Stomach (tissue), 9 donors: ENCODE results near the gene SIX3. TPM values are rescaled to one million over a fixed set of nuclear protein-coding genes. Genes with fewer than 3 reads are reported as not detected.

ENCODE experiments used
- DNase-seq, 2 donors: peaks; one replicate each; pipeline versions ENCODE4 v3.0.0 to v3.0.0-alpha.2; 2013 to 2019
- H3K27ac ChIP-seq, 5 donors: fragments of 200-600 bp in 4 of 5; sonication (generic) in 4 of 5; one replicate each; pipeline ENCODE4 v1.5.1; 2013 to 2019; ENCODE audit warnings: mild to moderate bottlenecking in 1 of 5, moderate library complexity in 1 of 5
- H3K27me3 ChIP-seq, 3 donors: fragments of 200-600 bp; sonication (generic); one replicate each; pipeline ENCODE4 v1.5.1; 2017 to 2019; ENCODE audit warnings: mixed run types in 1 of 3
- H3K36me3 ChIP-seq, 4 donors: fragments of 200-600 bp; sonication (generic); 1 replicate in 3 of 4; 2 replicates in 1 of 4; pipeline ENCODE4 v1.5.1; 2016 to 2019
- H3K4me1 ChIP-seq, 4 donors: fragments of 200-600 bp; sonication (generic); one replicate each; pipeline ENCODE4 v1.5.1; 2016 to 2019
- H3K4me3 ChIP-seq, 4 donors: fragments of 200-600 bp; sonication (generic) in 3 of 4; one replicate each; pipeline ENCODE4 v1.5.1; 2016 to 2019; ENCODE audit warnings: mild to moderate bottlenecking in 1 of 4
- H3K9me3 ChIP-seq, 4 donors: fragments of 200-600 bp; sonication (generic); one replicate each; pipeline ENCODE4 v1.5.1; 2016 to 2019
- CTCF ChIP-seq, 7 experiments: fragments of 450-650 bp in 4 of 7; fragments of 200-600 bp in 3 of 7; sonication (generic) in 3 of 7; IDR thresholded peaks; one replicate each; pipeline ENCODE4 v1.5.1; 2016 to 2019; ENCODE audit warnings: antibody characterized with exemption in 7 of 7, control low read depth in 2 of 7, mild to moderate bottlenecking in 1 of 7
- EP300 ChIP-seq: sonication (generic); formaldehyde crosslinking; IDR thresholded peaks from one replicate; pipeline ENCODE4 v1.6.1; 2017; ENCODE audit warnings: antibody characterized with exemption
- POLR2A ChIP-seq, 4 donors: fragments of 450-650 bp; IDR thresholded peaks; one replicate each; pipeline ENCODE4 v1.6.1; 2016; ENCODE audit warnings: antibody characterized with exemption in 4 of 4, control low read depth in 2 of 4, mild to moderate bottlenecking in 1 of 4, moderate library complexity in 1 of 4
- POLR2AphosphoS5 ChIP-seq, 3 donors: sonication (generic); formaldehyde crosslinking; IDR thresholded peaks; one replicate each; pipeline ENCODE4 v1.6.1; 2016; ENCODE audit warnings: antibody characterized with exemption in 3 of 3
- WGBS, 5 donors: extraction: QIAGEN DNeasy Blood & Tissue Kit in 3 of 5; methylation state at CpG; one replicate each; pipeline versions ENCODE4 v1.1.5 to v1.1.7; 2013 to 2018; 5-methylcytosine and 5-hydroxymethylcytosine counted together
- intact Hi-C: fragments of 100-400 bp; cut with DNase I; formaldehyde crosslinking; loops from one replicate; pipeline ENCODE4 v1.15.1; 2023; ENCODE audit warnings: low total_unique reads
- polyA plus RNA-seq, 3 donors: library from polyadenylated mRNA; stranded (reverse); fragments of 200-250 nt; gene quantifications; one replicate each; pipeline ENCODE4 v1.2.3, GENCODE V29; 2013
- total RNA-seq, 5 donors: library from RNA; depleted of rRNA; stranded (reverse); fragments of >200 nt; gene quantifications; one replicate each; pipeline versions ENCODE4 v1.1.0 to v1.2.3, GENCODE V29; 2014 to 2016
- donor health status: healthy with polysubstance abuse.
- donor health status: Bipolar disorder and iron deficiency.
- donor health status: healthy.

Gene SIX3
- total and polyA plus RNA-seq, 8 donors, result not detected

- Histone ChIP-seq H3K36me3 (no peaks in the 10 kb centered on the region), H3K27me3 (peaks cover 51 to 100% (median 96%) of the 10 kb centered on the region in 3 donors), H3K9me3 (no peaks in the 10 kb centered on the region), H3K4me1 (peaks cover 45 to 86% (median 71%) of the 10 kb centered on the region in 4 donors), H3K4me3 (peak overlapping the region; percentile 34 to 52 (median 48)), H3K27ac (no peak overlapping the region)
- 11 to 20% (median 13%) methylated on average over 23 to 25 of the region's 25 CpGs for WGBS, 5 donors
- DNase-seq, result no peak
- TF ChIP-seq CTCF (IDR thresholded peaks at IDR 0.05) (no peak), POLR2AphosphoS5 (IDR thresholded peaks at IDR 0.05) (no peak), POLR2A (IDR thresholded peaks at IDR 0.05) (no peak), EP300 (no peak)
- intact Hi-C loops, result no loop called here
These were observed 604 bp upstream of the SIX3 start for GRCh38 chr2:44940732-44941464.

GRCh38 chr2:44942304-44943030, 965 bp downstream of the SIX3 start:
- Histone ChIP-seq H3K36me3 (no peaks in the 10 kb centered on the region), H3K4me1 (peaks cover 43 to 78% (median 64%) of the 10 kb centered on the region in 4 donors), H3K27ac (no peak overlapping the region), H3K4me3 (peak overlapping the region; percentile 34 to 52 (median 48)), H3K27me3 (peaks cover 45 to 100% (median 93%) of the 10 kb centered on the region in 3 donors), H3K9me3 (no peaks in the 10 kb centered on the region)
- no peak for TF ChIP-seq CTCF (IDR thresholded peaks at IDR 0.05)
- no peak for TF ChIP-seq EP300
- TF ChIP-seq POLR2AphosphoS5 (IDR thresholded peaks at IDR 0.05), result no peak
- no peak for TF ChIP-seq POLR2A (IDR thresholded peaks at IDR 0.05)
- WGBS, 5 donors, result 3 to 8% (median 6%) methylated on average over 18 to 69 of the region's 69 CpGs
- DNase-seq, result peak in 1 of 2 donors; percentile 35
- intact Hi-C loops, result no loop called here

- Histone ChIP-seq H3K4me3 (peak overlapping the region in 2 of 4 donors; percentile 51 to 52), H3K36me3 (no peaks in the 10 kb centered on the region), H3K9me3 (no peaks in the 10 kb centered on the region), H3K27me3 (peaks cover 38 to 100% (median 88%) of the 10 kb centered on the region in 3 donors), H3K4me1 (peaks cover 36 to 71% (median 57%) of the 10 kb centered on the region in 4 donors), H3K27ac (no peak overlapping the region)
- no peak for TF ChIP-seq POLR2A (IDR thresholded peaks at IDR 0.05)
- TF ChIP-seq POLR2AphosphoS5 (IDR thresholded peaks at IDR 0.05), result no peak
- no peak for TF ChIP-seq EP300
- no peak for TF ChIP-seq CTCF (IDR thresholded peaks at IDR 0.05)
- 28 to 55% (median 38%) methylated on average over 28 to 36 of the region's 36 CpGs for WGBS, 5 donors
- intact Hi-C loops, result no loop called here
- DNase-seq, result no peak
These were observed 1.7 kb downstream of the SIX3 start for GRCh38 chr2:44943031-44943692.

GRCh38 chr2:44943693-44944101, 2.2 kb downstream of the SIX3 start:
- Histone ChIP-seq H3K27me3 (peaks cover 33 to 100% (median 85%) of the 10 kb centered on the region in 3 donors), H3K4me1 (peaks cover 30 to 65% (median 52%) of the 10 kb centered on the region in 4 donors), H3K27ac (no peak overlapping the region), H3K36me3 (no peaks in the 10 kb centered on the region), H3K9me3 (no peaks in the 10 kb centered on the region), H3K4me3 (no peak overlapping the region)
- TF ChIP-seq CTCF (IDR thresholded peaks at IDR 0.05), result no peak
- TF ChIP-seq POLR2AphosphoS5 (IDR thresholded peaks at IDR 0.05), result no peak
- no peak for TF ChIP-seq POLR2A (IDR thresholded peaks at IDR 0.05)
- intact Hi-C loops, result no loop called here
- DNase-seq, result no peak
- 36 to 60% (median 50%) methylated on average over 10 of the region's 10 CpGs for WGBS, 5 donors
